ENCODE results near the gene TTL. TPM values are rescaled to one million over a fixed set of nuclear protein-coding genes. Genes with fewer than 3 reads are reported as not detected.

Gene TTL
- total and polyA plus RNA-seq, 2 of the 13 experiments (the other 11 are each of a cell fraction or from before 2014, with no cell fraction given): 19.0 to 59.8 TPM

DNA sequence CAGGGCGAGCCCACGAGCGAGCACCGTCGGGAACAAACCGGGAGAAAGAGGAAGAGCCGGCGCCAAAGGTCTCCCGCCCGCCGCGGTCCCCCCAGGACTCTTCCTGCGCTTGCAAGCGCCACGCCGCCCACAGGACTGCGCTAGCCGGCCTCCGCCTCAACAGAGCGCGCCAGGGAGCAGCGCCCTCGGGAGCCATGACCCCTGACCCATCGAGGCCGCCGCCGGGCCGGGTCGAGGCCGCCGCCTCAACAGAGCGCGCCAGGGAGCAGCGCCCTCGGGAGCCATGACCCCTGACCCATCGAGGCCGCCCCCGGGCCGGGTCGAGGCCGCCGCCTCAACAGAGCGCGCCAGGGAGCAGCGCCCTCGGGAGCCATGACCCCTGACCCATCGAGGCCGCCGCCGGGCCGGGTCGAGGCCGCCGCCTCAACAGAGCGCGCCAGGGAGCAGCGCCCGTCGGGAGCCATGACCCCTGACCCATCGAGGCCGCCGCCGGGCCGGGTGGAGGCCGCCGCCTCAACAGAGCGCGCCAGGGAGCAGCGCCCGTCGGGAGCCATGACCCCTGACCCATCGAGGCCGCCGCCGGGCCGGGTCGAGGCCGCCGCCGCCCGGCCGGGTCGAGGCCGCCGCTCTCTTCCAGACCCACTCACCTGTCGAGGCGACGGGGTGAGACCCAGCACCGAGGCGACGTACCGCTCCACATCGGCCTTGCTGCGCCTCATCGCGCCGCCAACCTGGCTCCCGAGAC, 49.0 kb upstream of the TTL start (continued):
- TF ChIP-seq, protein P1, sequence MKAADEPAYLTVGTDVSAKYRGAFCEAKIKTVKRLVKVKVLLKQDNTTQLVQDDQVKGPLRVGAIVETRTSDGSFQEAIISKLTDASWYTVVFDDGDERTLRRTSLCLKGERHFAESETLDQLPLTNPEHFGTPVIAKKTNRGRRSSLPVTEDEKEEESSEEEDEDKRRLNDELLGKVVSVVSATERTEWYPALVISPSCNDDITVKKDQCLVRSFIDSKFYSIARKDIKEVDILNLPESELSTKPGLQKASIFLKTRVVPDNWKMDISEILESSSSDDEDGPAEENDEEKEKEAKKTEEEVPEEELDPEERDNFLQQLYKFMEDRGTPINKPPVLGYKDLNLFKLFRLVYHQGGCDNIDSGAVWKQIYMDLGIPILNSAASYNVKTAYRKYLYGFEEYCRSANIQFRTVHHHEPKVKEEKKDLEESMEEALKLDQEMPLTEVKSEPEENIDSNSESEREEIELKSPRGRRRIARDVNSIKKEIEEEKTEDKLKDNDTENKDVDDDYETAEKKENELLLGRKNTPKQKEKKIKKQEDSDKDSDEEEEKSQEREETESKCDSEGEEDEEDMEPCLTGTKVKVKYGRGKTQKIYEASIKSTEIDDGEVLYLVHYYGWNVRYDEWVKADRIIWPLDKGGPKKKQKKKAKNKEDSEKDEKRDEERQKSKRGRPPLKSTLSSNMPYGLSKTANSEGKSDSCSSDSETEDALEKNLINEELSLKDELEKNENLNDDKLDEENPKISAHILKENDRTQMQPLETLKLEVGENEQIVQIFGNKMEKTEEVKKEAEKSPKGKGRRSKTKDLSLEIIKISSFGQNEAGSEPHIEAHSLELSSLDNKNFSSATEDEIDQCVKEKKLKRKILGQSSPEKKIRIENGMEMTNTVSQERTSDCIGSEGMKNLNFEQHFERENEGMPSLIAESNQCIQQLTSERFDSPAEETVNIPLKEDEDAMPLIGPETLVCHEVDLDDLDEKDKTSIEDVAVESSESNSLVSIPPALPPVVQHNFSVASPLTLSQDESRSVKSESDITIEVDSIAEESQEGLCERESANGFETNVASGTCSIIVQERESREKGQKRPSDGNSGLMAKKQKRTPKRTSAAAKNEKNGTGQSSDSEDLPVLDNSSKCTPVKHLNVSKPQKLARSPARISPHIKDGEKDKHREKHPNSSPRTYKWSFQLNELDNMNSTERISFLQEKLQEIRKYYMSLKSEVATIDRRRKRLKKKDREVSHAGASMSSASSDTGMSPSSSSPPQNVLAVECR (CRISPR knock-in tag; IDR thresholded peaks at IDR 0.05; ENCODE audit: borderline replicate concordance): peak; percentile 63; the same call in 1 of the 2 replicates
- TF ChIP-seq ERF (CRISPR knock-in tag; IDR thresholded peaks at IDR 0.05) (0 out of 2 replicates have a peak, but pooled peaks have one; percentile 11), CCDC6 (CRISPR knock-in tag; IDR thresholded peaks at IDR 0.05) (0 out of 2 replicates have a peak, but pooled peaks have one; percentile 41), SRY (CRISPR knock-in tag; IDR thresholded peaks at IDR 0.05) (peak; percentile 28; the same call in 1 of the 2 replicates), POGK (CRISPR knock-in tag; conservative IDR thresholded peaks at IDR 0.05) (0 out of 2 replicates have a peak, but pooled peaks have one; percentile 19), ASH2L (IDR thresholded peaks at IDR 0.05; ENCODE audit: insufficient read length, low read depth, low read length) (peak; percentile 54), ZNF263 (CRISPR knock-in tag; IDR thresholded peaks at IDR 0.05) (peak; percentile 37; the same call in 1 of the 2 replicates), ZNF768 (CRISPR knock-in tag; IDR thresholded peaks at IDR 0.05) (peak; percentile 19; the same call in 1 of the 2 replicates), ATF7-NPFF (CRISPR knock-in tag; IDR thresholded peaks at IDR 0.05; ENCODE audit: low read depth) (peak; percentile 63; the same call in 1 of the 2 replicates), HDAC1 (CRISPR knock-in tag; IDR thresholded peaks at IDR 0.05) (0 out of 2 replicates have a peak, but pooled peaks have one; percentile 29), YEATS2 (CRISPR knock-in tag; IDR thresholded peaks at IDR 0.05; ENCODE audit: borderline replicate concordance) (0 out of 2 replicates have a peak, but pooled peaks have one; percentile 7), GMEB1 (CRISPR knock-in tag; IDR thresholded peaks at IDR 0.05; ENCODE audit: borderline replicate concordance) (peak; percentile 52; the same call in 1 of the 2 replicates), ZNF547 (CRISPR knock-in tag; IDR thresholded peaks at IDR 0.05) (0 out of 2 replicates have a peak, but pooled peaks have one; percentile 25), MXD4 (CRISPR knock-in tag; IDR thresholded peaks at IDR 0.05) (peak; percentile 26; the same call in 1 of the 2 replicates), RXRB (CRISPR knock-in tag; IDR thresholded peaks at IDR 0.05; ENCODE audit: borderline replicate concordance) (0 out of 2 replicates have a peak, but pooled peaks have one; percentile 2), ZNF34 (CRISPR knock-in tag; IDR thresholded peaks at IDR 0.05; ENCODE audit: borderline replicate concordance) (0 out of 2 replicates have a peak, but pooled peaks have one; percentile 41), ZFY (CRISPR knock-in tag; IDR thresholded peaks at IDR 0.05) (peak; percentile 90)
- TF ChIP-seq, protein P2, sequence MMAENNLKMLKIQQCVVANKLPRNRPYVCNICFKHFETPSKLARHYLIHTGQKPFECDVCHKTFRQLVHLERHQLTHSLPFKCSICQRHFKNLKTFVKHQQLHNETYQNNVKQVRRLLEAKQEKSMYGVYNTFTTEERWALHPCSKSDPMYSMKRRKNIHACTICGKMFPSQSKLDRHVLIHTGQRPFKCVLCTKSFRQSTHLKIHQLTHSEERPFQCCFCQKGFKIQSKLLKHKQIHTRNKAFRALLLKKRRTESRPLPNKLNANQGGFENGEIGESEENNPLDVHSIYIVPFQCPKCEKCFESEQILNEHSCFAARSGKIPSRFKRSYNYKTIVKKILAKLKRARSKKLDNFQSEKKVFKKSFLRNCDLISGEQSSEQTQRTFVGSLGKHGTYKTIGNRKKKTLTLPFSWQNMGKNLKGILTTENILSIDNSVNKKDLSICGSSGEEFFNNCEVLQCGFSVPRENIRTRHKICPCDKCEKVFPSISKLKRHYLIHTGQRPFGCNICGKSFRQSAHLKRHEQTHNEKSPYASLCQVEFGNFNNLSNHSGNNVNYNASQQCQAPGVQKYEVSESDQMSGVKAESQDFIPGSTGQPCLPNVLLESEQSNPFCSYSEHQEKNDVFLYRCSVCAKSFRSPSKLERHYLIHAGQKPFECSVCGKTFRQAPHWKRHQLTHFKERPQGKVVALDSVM (CRISPR knock-in tag; IDR thresholded peaks at IDR 0.05): peak; percentile 87
